ENCODE measurements around the gene C11orf16. TPM values are rescaled to one million over a fixed set of nuclear protein-coding genes. Genes with fewer than 3 reads are reported as not detected.

The C11orf16 gene
- total and polyA plus RNA-seq, 2 of the 4 experiments (the other 2 are of a cell fraction), result not detected

- Histone ChIP-seq H2AK5ac (ENCODE audit: low read depth, low read length) (no peak overlapping the region), H3K23ac (ENCODE audit: low read depth, low read length) (no peak overlapping the region), H3K18ac (ENCODE audit: low read depth, low read length) (no peak overlapping the region), H2AK9ac (replicated peaks; ENCODE audit: low read depth, low read length, poor library complexity) (no peak overlapping the region), H3K9me3 (ENCODE audit: control insufficient read depth, insufficient read depth, low read length) (no peaks in the 10 kb centered on the region), H4K91ac (ENCODE audit: insufficient read depth, low read depth, low read length) (no peak overlapping the region), H3K9ac (ENCODE audit: low read depth, low read length) (no peak overlapping the region), H3K4me2 (ENCODE audit: low read depth, low read length) (no peak overlapping the region), H2BK15ac (ENCODE audit: low read depth, low read length) (no peak overlapping the region), H3K36me3 (ENCODE audit: control insufficient read depth, insufficient read depth, low read length) (no peaks in the 10 kb centered on the region), H3K4me3 (ENCODE audit: insufficient read depth, low read depth, low read length) (no peak overlapping the region), H3K56ac (ENCODE audit: extremely low read depth, insufficient read depth, low read length) (no peak overlapping the region), H2BK20ac (ENCODE audit: low read depth, low read length) (no peak overlapping the region), H2AFZ (replicated peaks; ENCODE audit: low read length, poor library complexity) (no peak overlapping the region), H3K27ac (ENCODE audit: insufficient read depth, low read length) (no peak overlapping the region), H4K5ac (ENCODE audit: low read depth, low read length) (no peak overlapping the region), H3K9me1 (ENCODE audit: insufficient read depth, low read length) (no peaks in the 10 kb centered on the region), H3K27me3 (ENCODE audit: control insufficient read depth, insufficient read depth, low read length) (no peaks in the 10 kb centered on the region), H4K8ac (ENCODE audit: low read depth in 2 of 2, low read length in 2 of 2) (no peak overlapping the region), H2BK120ac (ENCODE audit: low read depth, low read length) (no peak overlapping the region), H3K4ac (ENCODE audit: low read depth, low read length) (no peak overlapping the region), H3K4me1 (ENCODE audit: control insufficient read depth, insufficient read depth, low read length) (no peaks in the 10 kb centered on the region), H3K79me1 (ENCODE audit: low read depth in 1 of 2, low read length in 2 of 2) (no peaks in the 10 kb centered on the region), H3K14ac (replicated peaks; ENCODE audit: low read depth, low read length) (no peak overlapping the region), H4K20me1 (ENCODE audit: insufficient read depth, low read length) (no peaks in the 10 kb centered on the region), H2BK5ac (ENCODE audit: low read depth, low read length, poor library complexity, severe bottlenecking) (no peak overlapping the region)
- intact Hi-C loops (cut with micrococcal nuclease), result no loop called here
- dilution Hi-C loops (cut with HindIII; ENCODE audit: low sequenced_read_pairs, unreplicated experiment), result no loop called here
- WGBS, 2 experiments (ENCODE audit: extremely low coverage in 2 of 2, insufficient read length in 1 of 2), result 100% methylated on average over 1 of the region's 2 CpGs; no CpG with 5 or more reads in 1 of the 2 experiments
- ChIA-PET CTCF (no interaction called here), POLR2A (ENCODE audit: unreplicated experiment) (no interaction called here)
- DNase-seq (no peak), ATAC-seq (ENCODE audit: low read depth) (no peak)
- TF ChIP-seq CEBPB (IDR thresholded peaks at IDR 0.05; ENCODE audit: low read depth, low read length) (no peak), MAZ (IDR thresholded peaks at IDR 0.05; ENCODE audit: borderline replicate concordance, low read depth, low read length) (no peak), POLR2A (IDR thresholded peaks at IDR 0.05; ENCODE audit: low read depth, low read length) (no peak), CHD1 (IDR thresholded peaks at IDR 0.05; ENCODE audit: low read depth, low read length) (no peak), NFE2L2 (IDR thresholded peaks at IDR 0.05; ENCODE audit: low read depth, low read length) (no peak), MXI1 (IDR thresholded peaks at IDR 0.05; ENCODE audit: borderline replicate concordance, low read depth, low read length) (no peak), SMC3 (IDR thresholded peaks at IDR 0.05; ENCODE audit: low read depth, low read length) (no peak), BHLHE40 (IDR thresholded peaks at IDR 0.05; ENCODE audit: low read depth, low read length) (no peak), RCOR1 (IDR thresholded peaks at IDR 0.05; ENCODE audit: insufficient replicate concordance, low read length) (no peak), MAFK (IDR thresholded peaks at IDR 0.05; ENCODE audit: low read depth, low read length) (no peak)
- TF ChIP-seq, protein P1, sequence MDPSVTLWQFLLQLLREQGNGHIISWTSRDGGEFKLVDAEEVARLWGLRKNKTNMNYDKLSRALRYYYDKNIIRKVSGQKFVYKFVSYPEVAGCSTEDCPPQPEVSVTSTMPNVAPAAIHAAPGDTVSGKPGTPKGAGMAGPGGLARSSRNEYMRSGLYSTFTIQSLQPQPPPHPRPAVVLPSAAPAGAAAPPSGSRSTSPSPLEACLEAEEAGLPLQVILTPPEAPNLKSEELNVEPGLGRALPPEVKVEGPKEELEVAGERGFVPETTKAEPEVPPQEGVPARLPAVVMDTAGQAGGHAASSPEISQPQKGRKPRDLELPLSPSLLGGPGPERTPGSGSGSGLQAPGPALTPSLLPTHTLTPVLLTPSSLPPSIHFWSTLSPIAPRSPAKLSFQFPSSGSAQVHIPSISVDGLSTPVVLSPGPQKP (IDR thresholded peaks at IDR 0.05; ENCODE audit: borderline replicate concordance, low read depth, low read length), result no peak
- TF ChIP-seq, protein P2, sequence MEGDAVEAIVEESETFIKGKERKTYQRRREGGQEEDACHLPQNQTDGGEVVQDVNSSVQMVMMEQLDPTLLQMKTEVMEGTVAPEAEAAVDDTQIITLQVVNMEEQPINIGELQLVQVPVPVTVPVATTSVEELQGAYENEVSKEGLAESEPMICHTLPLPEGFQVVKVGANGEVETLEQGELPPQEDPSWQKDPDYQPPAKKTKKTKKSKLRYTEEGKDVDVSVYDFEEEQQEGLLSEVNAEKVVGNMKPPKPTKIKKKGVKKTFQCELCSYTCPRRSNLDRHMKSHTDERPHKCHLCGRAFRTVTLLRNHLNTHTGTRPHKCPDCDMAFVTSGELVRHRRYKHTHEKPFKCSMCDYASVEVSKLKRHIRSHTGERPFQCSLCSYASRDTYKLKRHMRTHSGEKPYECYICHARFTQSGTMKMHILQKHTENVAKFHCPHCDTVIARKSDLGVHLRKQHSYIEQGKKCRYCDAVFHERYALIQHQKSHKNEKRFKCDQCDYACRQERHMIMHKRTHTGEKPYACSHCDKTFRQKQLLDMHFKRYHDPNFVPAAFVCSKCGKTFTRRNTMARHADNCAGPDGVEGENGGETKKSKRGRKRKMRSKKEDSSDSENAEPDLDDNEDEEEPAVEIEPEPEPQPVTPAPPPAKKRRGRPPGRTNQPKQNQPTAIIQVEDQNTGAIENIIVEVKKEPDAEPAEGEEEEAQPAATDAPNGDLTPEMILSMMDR (conservative IDR thresholded peaks at IDR 0.05; ENCODE audit: low read depth, low read length), result no peak
- TF ChIP-seq, protein P3, sequence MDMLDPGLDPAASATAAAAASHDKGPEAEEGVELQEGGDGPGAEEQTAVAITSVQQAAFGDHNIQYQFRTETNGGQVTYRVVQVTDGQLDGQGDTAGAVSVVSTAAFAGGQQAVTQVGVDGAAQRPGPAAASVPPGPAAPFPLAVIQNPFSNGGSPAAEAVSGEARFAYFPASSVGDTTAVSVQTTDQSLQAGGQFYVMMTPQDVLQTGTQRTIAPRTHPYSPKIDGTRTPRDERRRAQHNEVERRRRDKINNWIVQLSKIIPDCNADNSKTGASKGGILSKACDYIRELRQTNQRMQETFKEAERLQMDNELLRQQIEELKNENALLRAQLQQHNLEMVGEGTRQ (IDR thresholded peaks at IDR 0.05; ENCODE audit: low read depth, low read length), result no peak
- in situ Hi-C loops (cut with MboI; ENCODE audit: low sequenced_read_pairs), result loop anchor here (25.0 kb wide), 1 partner anchor 734 kb away; no protein-coding TSS in a partner anchor
- no TSS peak for BruUV-seq (replicated peaks)
Measured at GRCh38 chr11:8971196-8971923, 38.6 kb upstream of the C11orf16 start.

Data from IMR-90 (cell line).